Muscle of back (tissue), 11 donors: Measurements from ENCODE around the gene NEDD9. TPM values are rescaled to one million over a fixed set of nuclear protein-coding genes. Genes with fewer than 3 reads are reported as not detected.

ENCODE experiments used
- DNase-seq, 3 donors: peaks; one replicate each; pipeline versions ENCODE4 v3.0.0 to v3.0.0-alpha.2; 2013
- polyA plus RNA-seq, 10 donors: library from polyadenylated mRNA; unstranded; fragments of 120-200 nt; gene quantifications; one replicate each; pipeline ENCODE4 v1.2.1, GENCODE V29; 2013; ENCODE audit not compliant: insufficient read length in 10 of 10

NEDD9 gene
- polyA plus RNA-seq, 10 donors = 12.8 to 20.7 (median 14.6) TPM

DNA sequence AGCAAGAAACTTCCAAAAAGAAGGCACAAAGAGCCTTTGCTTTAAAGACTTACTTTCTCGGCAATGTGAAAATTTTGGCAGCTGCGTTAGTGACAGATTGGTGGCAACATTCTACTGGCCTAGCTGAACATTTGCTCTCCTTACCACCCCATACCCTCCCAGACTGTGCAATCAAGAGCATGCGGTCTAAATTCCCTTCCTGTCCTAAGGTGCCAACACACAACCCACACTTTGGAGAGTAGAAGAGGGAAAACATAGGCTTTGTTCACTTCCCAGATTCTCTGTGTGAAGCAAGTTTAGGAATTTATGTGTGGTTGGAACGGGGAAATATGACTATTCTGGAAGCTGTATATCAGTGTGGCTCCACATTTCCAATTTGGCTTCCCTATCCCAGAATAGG, 29.8 kb upstream of the NEDD9 start:
- DNase-seq = peak in 2 of 3 donors; percentile 58 to 74

DNA sequence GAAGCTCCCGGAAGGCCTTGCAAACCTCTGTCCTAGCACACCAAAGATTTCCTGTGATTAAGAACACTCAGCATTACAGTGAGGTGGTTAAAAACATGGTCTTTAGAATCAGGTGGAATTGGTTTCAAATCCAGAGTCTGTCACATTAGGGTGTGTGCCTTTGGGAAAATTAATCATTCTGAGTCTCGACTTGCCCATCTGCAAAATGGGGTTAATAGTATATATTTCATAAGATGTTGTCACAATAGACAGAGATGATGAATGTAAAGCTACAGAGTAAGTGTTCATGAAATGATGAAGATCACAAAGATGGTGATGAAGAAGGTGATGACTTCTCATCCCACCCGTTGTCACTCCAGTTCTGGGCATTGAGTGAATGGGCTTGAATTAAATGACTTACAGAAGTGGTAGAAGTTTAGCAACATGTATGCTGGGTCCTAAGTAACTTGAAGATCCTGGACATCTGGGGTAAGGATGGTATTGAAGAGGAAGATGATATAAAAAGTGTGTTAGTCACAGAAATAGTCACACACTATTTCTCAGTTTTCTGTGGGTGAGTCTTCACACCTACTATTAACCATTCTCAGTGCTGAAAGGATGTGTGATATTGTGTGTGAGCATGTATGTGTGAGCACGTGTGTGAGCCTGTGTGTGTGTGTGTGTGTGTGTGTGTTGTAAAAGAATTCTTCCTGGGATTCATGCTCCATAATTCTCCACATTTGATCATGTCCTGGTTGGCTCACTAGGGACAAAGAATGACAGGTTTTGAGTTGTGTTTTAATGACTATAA, 28.0 kb upstream of the NEDD9 start:
- no peak for DNase-seq

DNA sequence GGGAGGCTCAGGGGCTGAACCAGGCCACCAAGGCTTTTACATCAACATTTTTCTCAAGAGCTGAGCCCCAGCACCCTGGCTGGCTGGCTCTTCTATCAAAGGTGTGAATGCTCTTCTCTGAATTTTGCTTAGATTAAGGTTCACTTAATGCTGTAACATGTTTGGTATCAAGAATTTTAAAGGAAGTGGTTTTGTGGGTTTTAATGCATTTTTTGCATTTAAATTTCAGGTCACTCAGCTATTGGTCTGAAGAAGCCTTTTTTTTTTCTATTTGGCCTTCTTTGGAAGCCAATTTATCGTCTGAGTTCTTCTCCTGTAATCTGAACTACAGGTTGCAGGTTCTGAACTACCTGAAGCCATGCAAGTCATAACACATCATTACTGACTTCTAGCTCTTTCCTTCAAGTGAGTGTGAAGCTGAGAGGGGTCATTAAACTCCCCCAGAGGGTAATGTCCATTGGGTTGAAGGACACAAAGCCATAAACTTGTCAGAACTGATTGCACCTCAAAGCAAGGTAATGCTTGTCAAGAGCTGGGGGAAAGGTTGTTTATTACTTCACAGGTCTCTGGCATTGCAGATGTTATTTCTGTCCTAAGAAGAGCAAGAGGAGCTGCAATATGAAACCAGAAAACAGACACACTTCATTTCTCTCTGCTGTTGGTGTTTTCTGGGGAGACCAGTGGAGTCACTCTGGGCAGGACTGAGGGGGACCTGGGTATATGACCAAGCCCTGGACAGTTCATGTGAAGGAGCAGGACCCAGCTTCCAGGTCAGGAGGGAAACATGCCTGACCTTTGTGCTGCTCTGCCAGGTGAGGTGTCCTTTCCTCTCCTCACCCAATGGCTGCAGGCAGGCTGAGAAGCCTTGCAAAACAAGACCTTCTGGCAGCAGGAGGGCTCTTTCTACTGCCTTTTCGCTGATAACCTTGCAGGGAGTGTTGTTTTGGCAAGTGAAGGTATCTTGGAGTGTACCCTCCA, 26.1 kb upstream of the NEDD9 start:
- DNase-seq = no peak

DNA sequence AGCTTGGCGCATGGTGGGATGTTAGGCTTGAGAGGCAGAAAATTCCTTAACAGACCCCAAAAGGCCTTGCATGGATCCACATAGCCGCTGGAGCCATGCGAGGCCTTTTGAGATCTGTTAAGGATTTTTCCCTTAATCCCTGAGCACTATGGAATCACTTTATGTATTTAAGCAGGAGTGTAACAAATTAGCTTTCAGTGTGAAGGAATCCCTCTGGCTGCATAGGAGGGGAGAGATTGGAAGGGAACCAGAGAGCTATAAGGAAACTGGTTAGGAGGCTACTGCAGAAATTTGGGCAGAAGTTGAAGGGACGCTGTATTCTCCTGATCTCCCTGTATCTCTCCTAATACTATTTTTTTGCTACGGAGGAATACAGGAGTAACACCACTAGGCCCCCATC, 23.1 kb upstream of the NEDD9 start:
- no peak for DNase-seq

DNA sequence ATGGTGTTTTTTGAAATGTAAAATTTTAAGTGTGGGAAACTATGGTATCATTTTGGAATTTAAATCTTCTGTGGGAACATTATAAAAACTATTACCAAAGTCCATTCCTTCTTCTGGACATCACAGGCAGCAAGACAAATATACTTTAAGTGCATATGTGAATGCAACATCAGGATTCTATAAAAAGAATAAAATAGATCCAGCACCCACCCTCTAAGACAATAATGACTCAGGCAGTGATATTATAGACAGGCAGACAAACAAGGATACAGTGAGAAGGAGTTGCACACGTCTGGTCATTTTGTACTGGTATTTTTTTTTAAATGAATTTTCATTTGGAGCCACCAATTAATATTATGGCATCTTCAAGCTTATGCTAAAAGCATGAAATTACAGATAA, 21.1 kb upstream of the NEDD9 start:
- no peak for DNase-seq

DNA sequence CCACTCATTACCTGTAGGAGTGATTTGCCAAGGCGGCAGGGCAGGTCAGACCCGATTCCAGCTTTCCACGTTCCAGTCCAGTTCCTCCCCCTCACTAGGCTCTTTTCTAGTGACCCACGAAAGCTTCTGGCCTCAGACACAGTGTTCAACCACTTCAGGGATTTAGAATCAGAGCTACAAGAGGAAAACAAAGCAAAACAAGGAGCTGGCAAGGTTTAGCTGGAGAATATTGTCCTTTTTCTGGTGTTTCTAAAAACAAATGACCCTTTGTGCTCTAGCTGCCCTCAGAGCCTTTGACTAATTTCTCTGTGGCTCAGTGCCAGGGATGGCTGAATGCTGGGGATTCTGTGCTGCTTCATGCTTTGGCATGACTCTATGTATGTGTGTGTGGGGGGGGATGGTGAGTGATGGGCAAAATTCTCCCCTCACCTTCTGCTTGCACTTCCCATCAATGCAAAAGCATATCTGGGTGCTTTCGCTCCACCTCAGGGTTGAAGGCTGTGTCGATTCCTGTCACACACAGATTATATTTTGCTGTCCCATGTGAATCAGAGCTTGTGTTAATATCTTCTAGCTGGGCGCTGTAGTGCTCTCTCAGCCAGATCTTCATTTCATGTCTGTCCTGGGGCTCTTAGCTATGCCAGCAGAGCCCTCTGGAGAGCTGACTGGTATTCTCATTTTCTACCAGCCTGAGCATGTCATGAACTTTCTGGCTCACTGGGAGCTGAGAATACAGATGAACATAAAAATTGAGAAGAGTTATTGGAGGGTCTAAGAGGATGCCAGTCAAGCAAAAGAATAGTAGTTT, 19.3 kb upstream of the NEDD9 start:
- DNase-seq = peak; percentile 45 to 75 (median 57)

DNA sequence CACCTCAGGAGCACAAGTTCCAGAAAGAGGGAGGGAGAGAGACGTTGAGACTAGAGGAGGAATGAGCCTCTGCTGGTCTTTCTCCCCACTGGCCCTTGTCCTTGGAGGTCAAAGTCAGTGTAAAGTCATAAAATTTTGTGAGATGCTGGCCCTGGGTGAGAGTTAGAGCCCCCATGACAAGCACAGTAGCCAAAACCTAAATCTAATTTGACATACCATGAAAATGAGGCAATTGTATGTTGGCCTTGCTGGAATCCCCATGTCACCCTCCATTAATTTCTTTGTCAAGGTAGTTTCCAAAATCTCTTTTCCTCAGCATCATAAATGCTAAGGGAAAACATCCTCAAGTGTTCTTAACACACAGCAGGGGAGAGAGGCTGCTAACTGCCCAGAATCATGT, 17.6 kb upstream of the NEDD9 start:
- DNase-seq = peak in 1 of 3 donors; percentile 78

DNA sequence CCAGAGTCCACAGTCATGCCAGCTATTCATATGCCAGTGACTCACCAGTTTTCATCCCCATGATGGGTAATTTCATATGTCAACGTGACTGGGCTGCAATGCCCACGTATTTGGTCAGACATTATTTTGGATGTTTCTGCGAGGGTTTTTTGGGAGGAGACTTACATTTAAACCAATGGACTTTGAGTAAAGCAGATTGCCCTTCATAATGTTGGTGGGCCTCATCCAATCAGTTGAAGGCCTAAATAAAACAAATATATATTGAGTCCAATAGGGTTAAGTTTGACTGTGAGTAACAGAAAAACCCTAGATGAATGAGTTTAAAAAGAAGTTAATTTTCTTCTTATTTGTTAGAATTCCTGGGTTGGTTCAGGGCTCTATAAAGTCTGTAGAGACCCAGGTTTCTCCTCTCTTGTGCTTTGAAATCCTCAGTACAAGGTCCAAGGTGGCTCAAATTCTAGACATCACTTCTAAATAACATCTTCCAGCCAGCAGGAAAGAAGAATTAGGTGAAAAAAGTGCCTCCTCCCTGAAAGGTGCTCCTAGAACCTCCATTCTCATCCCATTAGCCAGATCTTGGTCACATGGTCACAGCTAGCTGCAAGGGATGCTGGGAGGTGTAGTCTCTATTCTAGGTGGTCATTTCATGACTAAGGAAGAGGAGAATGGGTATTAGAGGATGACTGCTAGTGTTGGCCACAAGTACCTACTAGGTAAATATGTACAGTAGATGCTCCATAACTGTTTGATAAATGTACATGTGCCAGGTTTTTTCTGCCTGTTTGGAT, 16.7 kb upstream of the NEDD9 start:
- no peak for DNase-seq

DNA sequence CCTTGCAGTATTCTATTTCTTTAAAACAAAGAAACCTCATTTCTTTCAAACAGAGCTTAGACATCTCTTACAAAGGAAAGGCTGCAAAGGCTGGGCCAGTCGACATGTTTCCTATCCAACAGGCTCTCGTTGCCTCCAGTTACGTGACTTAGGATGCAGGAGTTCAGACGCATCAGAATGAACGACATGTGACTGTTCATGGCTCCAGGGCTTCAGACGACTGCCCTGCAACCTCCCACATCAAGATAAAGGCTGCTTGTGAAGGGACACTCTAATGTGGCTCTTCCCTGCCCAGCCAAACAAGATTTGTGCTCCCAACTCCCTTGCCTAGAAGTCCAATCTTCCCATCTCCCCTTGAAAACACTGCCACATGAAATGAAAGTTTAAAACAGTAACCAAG, 14.3 kb upstream of the NEDD9 start:
- no peak for DNase-seq

DNA sequence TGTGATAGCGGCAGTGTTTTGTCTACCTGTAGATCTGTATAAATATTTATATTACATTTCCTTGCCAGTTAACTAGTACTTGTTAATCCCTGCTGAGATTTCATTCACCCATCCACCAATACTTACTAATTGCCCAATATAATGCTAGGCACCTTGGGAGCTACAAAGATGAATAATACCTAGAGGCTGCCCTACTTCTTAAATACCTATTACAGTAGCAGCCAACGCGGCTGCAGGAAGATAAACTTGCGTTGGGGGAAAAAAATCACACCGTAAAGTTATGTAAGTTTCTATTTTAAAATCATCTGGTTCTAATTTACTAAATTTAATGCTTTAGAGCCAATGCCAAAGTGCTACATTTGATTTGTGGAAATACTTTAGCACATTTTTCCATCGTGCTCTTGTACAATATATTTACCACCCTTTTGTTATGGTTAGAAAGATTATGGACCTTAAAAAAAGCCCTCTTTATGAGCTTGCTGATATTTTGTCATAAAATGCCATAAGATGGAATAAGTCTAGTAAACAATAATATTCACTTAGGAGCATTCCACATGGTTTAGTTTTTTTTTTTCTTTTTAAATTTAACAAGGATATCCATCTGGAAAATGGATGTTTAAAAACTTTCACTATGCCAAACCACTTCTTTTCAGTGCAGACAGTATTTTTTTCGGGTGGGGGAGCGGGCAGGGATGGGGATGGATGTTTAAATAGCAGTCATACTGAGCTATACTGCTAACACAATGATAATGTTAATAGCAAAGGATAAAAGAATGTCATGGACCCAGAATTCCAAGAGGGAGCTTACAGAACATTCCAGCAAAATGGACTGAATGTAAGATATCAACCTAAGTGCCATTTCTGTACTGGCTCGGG, 13.2 kb upstream of the NEDD9 start:
- peak; percentile 63 to 79 (median 67) for DNase-seq

DNA sequence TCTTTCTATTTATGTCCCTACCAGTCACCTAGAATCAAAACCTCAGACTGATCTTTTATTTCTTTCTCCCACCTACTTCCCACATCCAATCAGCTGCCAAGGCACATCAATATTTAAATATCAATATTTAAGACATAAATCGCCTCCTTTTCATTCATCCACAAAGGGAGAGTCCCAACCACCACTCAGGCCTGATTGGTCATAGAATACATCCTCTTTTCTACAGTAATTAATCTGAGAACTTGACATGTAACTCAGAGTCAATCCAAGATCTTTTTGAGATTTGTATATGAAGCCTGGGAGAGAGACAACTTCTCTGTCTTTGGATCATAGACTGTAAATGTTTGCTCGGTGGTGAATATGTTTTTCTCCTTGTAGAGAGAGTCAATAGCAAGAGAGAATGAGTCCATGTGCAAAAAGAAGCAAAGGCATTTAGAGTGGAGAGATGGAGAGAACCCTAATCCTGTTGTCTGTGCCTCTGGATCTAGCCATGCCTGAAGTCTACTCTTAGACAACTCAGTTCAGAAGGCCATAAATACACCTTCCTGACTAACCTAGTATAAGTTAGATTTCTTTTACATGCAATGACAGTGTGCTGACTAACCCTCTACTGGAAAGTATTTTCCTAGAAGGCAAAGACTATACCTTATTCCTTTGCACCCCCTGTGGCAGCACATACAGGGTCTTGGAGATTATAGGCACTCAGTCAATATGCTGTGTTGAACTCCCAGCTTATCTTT, 12.1 kb upstream of the NEDD9 start:
- DNase-seq = no peak

DNA sequence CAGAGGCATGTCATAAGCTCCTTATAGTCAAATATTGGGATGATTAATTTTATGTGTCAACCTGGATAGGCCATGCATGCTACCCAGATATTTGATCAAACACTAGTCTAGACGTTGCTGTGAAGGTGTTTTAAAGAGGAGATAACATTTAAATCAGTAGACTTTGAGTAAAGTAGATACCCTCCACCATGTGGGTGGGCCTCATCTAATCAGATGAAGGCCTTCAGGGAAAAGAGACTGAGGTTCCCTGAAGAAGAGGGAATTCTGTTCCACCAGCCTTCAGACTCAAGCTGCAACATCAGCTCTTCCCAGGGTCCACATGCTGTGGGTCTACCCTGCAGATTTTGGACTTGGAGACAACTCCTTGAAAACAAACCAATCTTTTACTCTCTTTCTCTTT, 11.4 kb upstream of the NEDD9 start:
- no peak for DNase-seq

DNA sequence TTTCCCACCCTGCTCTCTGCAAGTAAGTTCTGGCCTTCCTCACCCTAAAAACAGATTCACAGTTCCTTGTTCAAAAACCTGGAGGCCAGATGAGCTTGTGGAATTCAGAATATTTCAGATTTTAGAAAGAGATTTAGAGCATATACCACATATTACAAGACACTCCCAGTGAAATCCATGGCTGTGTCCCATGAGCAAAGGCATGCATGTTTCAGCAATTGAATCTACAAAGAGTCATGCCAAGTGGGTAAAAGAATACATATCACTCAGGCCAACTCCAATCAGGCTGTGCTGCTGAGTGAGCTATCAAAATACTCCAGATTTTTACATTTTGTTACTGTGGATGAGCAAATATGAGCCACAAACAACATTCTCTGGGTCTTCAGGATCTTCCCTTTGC, 10.2 kb upstream of the NEDD9 start:
- DNase-seq = no peak

DNA sequence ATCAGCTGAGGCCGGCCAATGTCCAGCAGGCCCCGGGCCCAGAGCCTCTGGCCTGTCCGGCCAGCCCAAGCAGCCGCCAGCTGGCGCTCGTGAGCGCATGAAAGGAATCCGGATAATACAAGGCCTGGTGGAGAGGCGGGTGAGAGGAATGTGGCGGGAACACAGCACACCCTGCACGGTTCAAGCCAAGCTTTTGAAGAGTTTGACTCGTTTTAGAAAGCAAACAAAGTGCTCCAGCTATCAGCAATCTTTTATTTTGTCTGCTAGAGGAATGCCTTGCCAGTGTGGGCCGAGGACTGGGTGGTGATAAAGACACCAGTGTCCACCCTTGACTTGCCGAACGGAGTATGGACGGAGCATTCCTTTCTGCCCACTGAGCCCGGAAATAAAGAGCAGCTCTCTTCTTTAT, 9.3 kb upstream of the NEDD9 start:
- DNase-seq = peak in 2 of 3 donors; percentile 54 to 56

DNA sequence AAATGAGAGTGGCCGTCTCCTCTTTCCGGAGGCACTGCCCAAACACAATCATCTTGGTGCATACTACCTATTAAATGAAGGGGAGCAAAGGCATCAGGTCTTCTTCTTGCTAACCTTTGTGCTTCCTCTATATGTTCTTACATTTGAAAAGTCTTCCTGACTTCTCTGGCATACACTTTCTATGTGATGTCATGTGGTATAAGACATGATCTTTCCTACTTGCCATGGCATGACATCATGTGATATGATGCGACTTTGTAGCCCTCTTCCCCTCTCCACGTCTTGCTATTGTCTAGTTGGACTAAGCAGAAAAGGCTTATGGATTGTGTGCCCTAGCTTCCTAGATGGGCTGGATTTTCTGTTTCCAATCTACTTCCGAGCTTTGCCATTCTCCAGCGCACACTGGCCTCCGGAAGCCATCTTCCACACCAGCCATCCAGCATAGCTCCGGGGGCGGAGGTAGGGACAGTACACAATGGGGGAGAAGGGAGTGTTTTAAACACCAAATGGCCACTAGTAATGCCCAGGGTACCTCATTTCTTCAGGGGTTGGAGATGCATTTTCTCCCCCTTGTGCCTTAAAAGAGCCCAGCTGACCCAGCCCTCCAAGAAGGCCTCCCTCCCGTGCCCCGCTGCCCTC, 8.8 kb upstream of the NEDD9 start:
- no peak for DNase-seq

DNA sequence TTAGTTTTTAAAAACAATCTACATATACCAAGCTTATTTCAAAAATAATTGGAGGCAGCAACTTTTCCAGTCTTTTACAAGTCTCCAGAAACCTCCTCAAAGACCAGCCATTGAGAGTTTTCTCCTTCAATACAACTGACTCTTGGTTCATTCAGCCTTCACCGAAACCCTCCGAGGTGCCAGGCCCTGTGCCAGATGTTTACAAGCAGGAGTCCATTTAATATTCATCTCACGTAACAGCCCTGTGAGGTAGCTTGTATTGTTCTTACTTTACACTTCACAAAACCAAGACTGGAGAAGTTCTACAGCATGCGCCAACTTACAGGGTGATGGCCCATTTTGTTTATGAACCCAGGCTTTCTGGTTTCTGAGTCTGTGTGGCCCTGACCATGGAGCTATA, 5.5 kb upstream of the NEDD9 start:
- DNase-seq = no peak

DNA sequence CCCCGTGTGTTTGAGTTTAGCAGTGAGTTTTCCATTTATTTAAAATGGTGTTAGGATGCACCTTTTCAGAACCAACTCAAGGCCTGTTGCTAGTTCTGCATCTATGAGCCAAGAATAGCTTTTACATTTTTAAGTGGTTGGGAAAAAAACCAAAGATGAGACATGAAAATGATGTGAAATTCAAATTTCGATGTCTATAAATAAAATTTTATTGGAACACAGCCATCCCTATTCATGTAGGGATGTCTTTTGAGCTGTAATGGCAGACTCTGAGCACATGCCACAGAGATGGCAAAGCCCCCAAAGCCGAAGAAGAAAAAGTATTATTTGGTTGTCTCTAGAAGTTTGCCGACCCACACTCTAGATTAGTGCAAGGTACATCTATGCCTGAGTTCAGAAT, 5.0 kb upstream of the NEDD9 start:
- DNase-seq = no peak

DNA sequence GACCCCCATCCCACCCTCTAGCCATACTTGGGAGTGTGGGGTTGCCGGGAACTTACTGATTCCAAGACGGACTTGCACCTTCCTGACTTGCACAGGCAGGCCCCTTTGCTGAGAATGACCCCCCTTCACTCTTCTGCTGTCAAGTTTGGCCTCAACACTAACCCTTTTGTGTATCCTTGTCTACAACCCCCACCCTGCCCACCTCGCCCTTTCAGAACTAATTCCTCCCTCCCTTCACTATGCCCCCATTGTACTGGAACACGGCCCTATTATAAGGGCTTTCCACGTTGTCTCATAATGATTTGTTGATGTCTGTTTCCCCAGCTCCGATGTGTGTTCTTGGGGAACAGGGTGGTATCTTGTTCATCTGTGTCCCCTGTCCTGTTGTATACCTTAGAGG, 4.4 kb upstream of the NEDD9 start:
- DNase-seq = no peak
